ENCODE data around the gene FANCI. TPM values are rescaled to one million over a fixed set of nuclear protein-coding genes. Genes with fewer than 3 reads are reported as not detected.

Gene FANCI
- total and polyA plus RNA-seq, 2 of the 13 experiments (the other 11 are each of a cell fraction or from before 2014, with no cell fraction given), result 15.7 to 68.8 TPM

DNA sequence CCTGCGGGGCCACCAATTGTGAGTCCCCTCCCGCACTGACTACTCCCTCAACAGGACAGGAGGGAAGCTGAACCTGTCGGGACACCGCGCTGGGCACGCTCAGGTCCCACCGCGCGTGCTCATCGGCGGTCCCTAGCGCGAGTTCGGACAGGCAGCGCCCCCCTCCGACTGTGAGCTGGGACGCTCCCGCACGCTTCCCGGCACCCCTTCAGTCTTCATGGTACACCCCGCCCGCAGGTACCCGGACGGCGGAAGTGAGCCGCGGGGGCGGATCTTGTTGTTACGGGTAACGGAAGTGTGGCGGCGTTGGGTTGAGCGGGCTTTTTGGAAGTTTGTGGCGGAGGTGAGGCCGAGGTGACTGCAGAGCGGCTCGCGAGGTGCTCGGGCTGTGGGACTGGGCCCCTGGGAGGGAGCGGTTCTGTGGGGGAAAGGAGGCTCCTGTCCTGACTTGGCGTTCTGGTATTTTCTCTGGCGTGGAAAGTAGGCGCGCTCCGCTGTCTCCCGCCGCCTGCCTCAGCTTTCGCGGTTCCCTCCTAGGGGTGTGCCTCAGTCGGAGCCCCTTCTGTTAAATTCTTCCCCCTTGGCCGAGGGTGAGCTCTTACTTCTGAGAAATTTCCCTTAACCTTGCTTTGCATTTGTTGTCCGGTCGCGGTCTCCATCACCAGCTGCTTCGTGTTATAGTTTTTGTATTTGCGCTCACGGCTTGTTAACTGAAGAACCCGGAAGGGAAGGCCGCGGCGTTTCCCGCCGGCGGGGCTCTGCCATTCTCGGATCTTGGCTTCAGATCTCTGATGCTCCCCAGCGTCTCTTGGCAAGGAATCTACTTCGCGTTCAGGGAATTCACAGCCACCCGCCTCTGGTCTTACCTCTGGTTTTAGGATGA is at the start of gene FANCI (continued):
- TF ChIP-seq, protein P1, sequence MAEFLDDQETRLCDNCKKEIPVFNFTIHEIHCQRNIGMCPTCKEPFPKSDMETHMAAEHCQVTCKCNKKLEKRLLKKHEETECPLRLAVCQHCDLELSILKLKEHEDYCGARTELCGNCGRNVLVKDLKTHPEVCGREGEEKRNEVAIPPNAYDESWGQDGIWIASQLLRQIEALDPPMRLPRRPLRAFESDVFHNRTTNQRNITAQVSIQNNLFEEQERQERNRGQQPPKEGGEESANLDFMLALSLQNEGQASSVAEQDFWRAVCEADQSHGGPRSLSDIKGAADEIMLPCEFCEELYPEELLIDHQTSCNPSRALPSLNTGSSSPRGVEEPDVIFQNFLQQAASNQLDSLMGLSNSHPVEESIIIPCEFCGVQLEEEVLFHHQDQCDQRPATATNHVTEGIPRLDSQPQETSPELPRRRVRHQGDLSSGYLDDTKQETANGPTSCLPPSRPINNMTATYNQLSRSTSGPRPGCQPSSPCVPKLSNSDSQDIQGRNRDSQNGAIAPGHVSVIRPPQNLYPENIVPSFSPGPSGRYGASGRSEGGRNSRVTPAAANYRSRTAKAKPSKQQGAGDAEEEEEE (CRISPR knock-in tag; IDR thresholded peaks at IDR 0.05; ENCODE audit: borderline replicate concordance), result 0 out of 2 replicates have a peak, but pooled peaks have one; percentile 74
- no peak for TF ChIP-seq MTA1 (CRISPR knock-in tag; IDR thresholded peaks at IDR 0.05; ENCODE audit: borderline replicate concordance)
- no peak for TF ChIP-seq MAFF (IDR thresholded peaks at IDR 0.05; ENCODE audit: low read depth, low read length)
- TF ChIP-seq, protein P2, sequence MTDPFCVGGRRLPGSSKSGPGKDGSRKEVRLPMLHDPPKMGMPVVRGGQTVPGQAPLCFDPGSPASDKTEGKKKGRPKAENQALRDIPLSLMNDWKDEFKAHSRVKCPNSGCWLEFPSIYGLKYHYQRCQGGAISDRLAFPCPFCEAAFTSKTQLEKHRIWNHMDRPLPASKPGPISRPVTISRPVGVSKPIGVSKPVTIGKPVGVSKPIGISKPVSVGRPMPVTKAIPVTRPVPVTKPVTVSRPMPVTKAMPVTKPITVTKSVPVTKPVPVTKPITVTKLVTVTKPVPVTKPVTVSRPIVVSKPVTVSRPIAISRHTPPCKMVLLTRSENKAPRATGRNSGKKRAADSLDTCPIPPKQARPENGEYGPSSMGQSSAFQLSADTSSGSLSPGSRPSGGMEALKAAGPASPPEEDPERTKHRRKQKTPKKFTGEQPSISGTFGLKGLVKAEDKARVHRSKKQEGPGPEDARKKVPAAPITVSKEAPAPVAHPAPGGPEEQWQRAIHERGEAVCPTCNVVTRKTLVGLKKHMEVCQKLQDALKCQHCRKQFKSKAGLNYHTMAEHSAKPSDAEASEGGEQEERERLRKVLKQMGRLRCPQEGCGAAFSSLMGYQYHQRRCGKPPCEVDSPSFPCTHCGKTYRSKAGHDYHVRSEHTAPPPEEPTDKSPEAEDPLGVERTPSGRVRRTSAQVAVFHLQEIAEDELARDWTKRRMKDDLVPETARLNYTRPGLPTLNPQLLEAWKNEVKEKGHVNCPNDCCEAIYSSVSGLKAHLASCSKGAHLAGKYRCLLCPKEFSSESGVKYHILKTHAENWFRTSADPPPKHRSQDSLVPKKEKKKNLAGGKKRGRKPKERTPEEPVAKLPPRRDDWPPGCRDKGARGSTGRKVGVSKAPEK (CRISPR knock-in tag; IDR thresholded peaks at IDR 0.05; ENCODE audit: borderline replicate concordance), result no peak
- no peak for TF ChIP-seq ZNF12 (CRISPR knock-in tag; IDR thresholded peaks at IDR 0.05)
- TF ChIP-seq, protein P3, sequence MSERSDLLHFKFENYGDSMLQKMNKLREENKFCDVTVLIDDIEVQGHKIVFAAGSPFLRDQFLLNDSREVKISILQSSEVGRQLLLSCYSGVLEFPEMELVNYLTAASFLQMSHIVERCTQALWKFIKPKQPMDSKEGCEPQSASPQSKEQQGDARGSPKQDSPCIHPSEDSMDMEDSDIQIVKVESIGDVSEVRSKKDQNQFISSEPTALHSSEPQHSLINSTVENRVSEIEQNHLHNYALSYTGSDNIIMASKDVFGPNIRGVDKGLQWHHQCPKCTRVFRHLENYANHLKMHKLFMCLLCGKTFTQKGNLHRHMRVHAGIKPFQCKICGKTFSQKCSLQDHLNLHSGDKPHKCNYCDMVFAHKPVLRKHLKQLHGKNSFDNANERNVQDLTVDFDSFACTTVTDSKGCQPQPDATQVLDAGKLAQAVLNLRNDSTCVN (CRISPR knock-in tag; IDR thresholded peaks at IDR 0.05; ENCODE audit: borderline replicate concordance), result no peak; the same call in 1 of the 2 replicates
- TF ChIP-seq ZNF17 (CRISPR knock-in tag; IDR thresholded peaks at IDR 0.05), result no peak
- peak; percentile 88 for TF ChIP-seq SALL1 (CRISPR knock-in tag; IDR thresholded peaks at IDR 0.05)
- TF ChIP-seq, protein P4, sequence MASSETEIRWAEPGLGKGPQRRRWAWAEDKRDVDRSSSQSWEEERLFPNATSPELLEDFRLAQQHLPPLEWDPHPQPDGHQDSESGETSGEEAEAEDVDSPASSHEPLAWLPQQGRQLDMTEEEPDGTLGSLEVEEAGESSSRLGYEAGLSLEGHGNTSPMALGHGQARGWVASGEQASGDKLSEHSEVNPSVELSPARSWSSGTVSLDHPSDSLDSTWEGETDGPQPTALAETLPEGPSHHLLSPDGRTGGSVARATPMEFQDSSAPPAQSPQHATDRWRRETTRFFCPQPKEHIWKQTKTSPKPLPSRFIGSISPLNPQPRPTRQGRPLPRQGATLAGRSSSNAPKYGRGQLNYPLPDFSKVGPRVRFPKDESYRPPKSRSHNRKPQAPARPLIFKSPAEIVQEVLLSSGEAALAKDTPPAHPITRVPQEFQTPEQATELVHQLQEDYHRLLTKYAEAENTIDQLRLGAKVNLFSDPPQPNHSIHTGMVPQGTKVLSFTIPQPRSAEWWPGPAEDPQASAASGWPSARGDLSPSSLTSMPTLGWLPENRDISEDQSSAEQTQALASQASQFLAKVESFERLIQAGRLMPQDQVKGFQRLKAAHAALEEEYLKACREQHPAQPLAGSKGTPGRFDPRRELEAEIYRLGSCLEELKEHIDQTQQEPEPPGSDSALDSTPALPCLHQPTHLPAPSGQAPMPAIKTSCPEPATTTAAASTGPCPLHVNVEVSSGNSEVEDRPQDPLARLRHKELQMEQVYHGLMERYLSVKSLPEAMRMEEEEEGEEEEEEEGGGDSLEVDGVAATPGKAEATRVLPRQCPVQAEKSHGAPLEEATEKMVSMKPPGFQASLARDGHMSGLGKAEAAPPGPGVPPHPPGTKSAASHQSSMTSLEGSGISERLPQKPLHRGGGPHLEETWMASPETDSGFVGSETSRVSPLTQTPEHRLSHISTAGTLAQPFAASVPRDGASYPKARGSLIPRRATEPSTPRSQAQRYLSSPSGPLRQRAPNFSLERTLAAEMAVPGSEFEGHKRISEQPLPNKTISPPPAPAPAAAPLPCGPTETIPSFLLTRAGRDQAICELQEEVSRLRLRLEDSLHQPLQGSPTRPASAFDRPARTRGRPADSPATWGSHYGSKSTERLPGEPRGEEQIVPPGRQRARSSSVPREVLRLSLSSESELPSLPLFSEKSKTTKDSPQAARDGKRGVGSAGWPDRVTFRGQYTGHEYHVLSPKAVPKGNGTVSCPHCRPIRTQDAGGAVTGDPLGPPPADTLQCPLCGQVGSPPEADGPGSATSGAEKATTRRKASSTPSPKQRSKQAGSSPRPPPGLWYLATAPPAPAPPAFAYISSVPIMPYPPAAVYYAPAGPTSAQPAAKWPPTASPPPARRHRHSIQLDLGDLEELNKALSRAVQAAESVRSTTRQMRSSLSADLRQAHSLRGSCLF (CRISPR knock-in tag; IDR thresholded peaks at IDR 0.05; ENCODE audit: borderline replicate concordance), result no peak; the same call in 1 of the 2 replicates
- TF ChIP-seq, protein P5, sequence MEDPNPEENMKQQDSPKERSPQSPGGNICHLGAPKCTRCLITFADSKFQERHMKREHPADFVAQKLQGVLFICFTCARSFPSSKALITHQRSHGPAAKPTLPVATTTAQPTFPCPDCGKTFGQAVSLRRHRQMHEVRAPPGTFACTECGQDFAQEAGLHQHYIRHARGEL (CRISPR knock-in tag; IDR thresholded peaks at IDR 0.05), result no peak
- TF ChIP-seq TBX2 (CRISPR knock-in tag; IDR thresholded peaks at IDR 0.05; ENCODE audit: borderline replicate concordance), result peak; percentile 82
- TF ChIP-seq HNRNPUL1 (IDR thresholded peaks at IDR 0.05; ENCODE audit: low read depth, low read length), result no peak
- peak; percentile 31; the same call in 1 of the 2 replicates for TF ChIP-seq EEA1 (CRISPR knock-in tag; IDR thresholded peaks at IDR 0.05; ENCODE audit: borderline replicate concordance)
- peak; percentile 32 for TF ChIP-seq FOXA3 (CRISPR knock-in tag; IDR thresholded peaks at IDR 0.05)
- TF ChIP-seq ZNF703 (CRISPR knock-in tag; IDR thresholded peaks at IDR 0.05; ENCODE audit: borderline replicate concordance), result no peak
- no peak for TF ChIP-seq ZNF720 (CRISPR knock-in tag; IDR thresholded peaks at IDR 0.05)
- TF ChIP-seq MLLT10 (CRISPR knock-in tag; IDR thresholded peaks at IDR 0.05), result no peak

Measured in HepG2 (cell line).